Thyroid gland (tissue), 4 donors: Measurements from ENCODE around the gene TMCC2.
A peak's percentile ranks its signal among the peaks of the same experiment; 100 is the strongest.

Experiments used
- POLR2A ChIP-seq, 2 donors: fragments of 450-650 bp; IDR thresholded peaks; one replicate each; pipeline ENCODE4 v1.6.1; 2017; ENCODE audit warnings: antibody characterized with exemption in 2 of 2, mild to moderate bottlenecking in 2 of 2, moderate library complexity in 1 of 2
- TF ChIP-seq, protein P1 (sequence below), 6 experiments: fragments of 200-600 bp in 3 of 6; fragments of 450-650 bp in 3 of 6; sonication (generic) in 3 of 6; IDR thresholded peaks; one replicate each; pipeline ENCODE4 v1.5.1; 2016 to 2019; ENCODE audit warnings: antibody characterized with exemption in 6 of 6, mild to moderate bottlenecking in 2 of 6, inconsistent platforms in 1 of 6, moderate library complexity in 1 of 6

DNA sequence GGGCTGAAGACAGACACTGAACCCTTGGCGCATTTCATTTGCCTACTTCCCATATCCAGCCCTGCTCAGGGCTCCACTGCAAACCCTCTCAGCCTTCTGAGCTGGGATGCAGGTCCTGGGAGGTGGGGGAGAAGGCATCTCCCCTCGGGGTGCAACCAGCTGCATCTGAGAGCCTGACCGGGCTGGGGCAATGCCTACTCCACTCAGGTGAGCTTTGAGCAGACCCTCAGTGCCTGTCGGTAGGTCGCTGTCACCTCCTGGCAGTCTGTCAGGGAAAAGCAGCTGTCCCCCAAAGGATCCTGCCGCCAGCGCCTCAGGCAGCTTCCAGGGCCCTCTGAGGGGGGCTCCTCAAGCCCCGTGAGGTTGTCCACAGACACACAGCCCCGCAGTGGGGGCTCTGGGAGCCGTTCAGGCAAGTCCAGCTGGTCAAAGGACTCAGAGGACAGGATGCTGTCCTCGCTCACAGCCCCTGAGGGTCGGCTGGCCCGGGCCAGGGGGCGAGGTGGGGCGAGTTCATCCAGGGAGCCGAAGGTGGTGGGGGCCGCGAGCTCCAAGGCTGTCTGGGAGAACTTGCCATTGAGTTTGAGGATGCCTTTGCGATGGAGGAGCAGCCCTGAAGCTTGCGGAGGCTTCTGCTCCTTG is 75.6 kb downstream of the TMCC2 start:
- TF ChIP-seq, protein P1, sequence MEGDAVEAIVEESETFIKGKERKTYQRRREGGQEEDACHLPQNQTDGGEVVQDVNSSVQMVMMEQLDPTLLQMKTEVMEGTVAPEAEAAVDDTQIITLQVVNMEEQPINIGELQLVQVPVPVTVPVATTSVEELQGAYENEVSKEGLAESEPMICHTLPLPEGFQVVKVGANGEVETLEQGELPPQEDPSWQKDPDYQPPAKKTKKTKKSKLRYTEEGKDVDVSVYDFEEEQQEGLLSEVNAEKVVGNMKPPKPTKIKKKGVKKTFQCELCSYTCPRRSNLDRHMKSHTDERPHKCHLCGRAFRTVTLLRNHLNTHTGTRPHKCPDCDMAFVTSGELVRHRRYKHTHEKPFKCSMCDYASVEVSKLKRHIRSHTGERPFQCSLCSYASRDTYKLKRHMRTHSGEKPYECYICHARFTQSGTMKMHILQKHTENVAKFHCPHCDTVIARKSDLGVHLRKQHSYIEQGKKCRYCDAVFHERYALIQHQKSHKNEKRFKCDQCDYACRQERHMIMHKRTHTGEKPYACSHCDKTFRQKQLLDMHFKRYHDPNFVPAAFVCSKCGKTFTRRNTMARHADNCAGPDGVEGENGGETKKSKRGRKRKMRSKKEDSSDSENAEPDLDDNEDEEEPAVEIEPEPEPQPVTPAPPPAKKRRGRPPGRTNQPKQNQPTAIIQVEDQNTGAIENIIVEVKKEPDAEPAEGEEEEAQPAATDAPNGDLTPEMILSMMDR (IDR thresholded peaks at IDR 0.05): no peak
- TF ChIP-seq POLR2A (IDR thresholded peaks at IDR 0.05): peak in 1 of 2 donors; percentile 7
